SHP77 treated with DMSO at 0.1 percent for 48 hours (cell line): ENCODE measurements around the gene PPP1R14C.

Experiments used
- DNase-seq: peaks from one replicate; lab custom pipeline; 2025; lab: John Stamatoyannopoulos, UW

The PPP1R14C gene

DNA sequence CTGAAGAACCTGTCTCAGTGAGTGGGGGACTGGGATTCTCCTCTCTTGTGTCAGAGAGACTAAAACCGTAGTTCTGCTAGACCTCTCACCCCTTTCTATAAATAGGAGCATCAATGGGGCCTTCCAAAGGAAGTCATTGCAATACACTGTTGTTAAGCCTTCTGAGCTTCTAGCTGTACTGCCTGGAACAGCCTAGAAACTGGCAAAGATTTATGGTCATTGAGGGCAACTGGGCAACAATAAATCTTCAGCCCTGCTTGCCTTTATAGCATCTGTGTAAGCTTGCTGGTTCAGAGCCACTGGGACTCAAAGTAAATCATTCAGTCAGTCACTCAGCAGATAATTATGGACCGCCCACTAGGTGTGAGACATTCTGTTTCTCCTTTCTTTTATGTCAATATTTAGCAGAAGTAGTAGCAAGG lies 53.2 kb downstream of the PPP1R14C start:
- peak; percentile 62 for DNase-seq

DNA sequence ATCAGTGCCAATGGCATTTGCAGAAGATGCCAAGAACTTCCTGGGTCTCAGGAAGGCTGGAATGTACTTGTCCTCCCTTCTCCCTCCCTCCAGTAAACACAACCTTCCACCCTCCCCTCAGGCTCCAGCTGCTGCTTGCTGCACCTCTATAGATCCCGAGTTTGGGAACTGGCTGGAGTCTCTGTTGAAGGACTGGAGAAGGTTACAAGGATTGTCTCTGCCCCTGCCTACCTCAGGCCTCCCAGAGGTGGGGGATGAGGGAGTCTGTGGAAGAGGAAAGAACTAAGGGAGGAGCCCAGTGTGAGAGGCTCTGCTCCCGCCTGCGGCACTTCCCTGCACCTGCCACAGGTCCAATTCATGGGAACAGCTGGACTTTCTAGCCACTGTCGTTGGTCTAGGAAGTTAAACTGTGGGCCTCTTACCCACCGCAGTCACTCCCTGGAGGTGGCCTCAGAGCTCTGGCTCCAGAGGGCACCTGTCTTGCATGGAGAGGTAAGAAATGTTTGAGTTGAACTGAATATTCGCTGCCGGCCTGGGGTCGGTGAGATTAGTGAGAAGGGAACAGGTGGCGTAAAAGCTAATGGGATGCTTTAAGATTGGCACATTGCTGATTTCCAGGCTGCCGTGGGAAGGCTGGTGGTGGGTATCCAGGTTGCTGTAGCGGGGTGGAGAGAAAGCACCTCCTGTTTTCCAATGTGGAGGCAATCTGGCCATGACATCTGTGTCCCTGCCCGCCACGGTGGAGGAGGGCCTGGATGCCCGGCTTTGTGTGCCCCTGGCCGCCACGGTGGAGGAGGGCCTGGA lies 54.3 kb downstream of the PPP1R14C start:
- DNase-seq = peak; percentile 49

DNA sequence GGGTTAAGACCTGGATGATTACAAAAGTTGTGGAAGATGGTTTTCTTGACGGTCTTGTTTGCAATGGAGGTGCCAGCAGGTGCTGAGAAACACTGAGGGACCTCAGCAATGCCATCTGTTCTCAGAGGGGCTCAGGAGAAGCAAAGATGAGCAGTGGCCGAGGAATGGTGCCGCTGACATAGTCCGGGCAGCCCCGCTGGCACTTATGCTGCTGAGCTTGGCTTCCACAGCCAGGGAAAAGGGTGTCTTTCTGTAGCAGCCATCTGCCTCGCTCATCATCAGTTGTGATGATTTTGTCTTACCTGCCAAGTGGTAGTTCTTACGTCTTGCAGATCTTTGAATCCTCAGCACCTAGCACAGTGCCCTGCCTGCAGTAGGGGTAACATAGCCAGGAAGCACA lies 55.7 kb downstream of the PPP1R14C start:
- no peak for DNase-seq

DNA sequence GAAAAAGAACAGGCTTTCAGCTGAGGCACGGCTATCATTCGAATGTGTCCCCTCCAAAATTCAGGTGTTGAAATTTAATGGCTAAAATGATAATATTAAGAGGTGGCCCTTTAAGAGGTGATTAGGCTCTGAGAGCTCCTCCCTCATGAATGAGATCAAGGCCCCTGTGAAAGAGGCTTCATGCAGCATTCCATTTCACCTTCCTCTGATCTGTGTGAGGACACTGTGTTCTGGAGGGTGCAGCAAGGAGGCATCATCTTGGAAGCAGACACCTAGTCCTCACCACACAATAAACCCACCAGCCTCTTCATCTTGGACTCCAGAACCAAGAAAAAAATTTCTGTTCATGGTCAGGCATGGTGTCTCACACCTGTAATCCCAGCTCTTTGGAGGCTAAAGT lies 56.4 kb downstream of the PPP1R14C start:
- no peak for DNase-seq

DNA sequence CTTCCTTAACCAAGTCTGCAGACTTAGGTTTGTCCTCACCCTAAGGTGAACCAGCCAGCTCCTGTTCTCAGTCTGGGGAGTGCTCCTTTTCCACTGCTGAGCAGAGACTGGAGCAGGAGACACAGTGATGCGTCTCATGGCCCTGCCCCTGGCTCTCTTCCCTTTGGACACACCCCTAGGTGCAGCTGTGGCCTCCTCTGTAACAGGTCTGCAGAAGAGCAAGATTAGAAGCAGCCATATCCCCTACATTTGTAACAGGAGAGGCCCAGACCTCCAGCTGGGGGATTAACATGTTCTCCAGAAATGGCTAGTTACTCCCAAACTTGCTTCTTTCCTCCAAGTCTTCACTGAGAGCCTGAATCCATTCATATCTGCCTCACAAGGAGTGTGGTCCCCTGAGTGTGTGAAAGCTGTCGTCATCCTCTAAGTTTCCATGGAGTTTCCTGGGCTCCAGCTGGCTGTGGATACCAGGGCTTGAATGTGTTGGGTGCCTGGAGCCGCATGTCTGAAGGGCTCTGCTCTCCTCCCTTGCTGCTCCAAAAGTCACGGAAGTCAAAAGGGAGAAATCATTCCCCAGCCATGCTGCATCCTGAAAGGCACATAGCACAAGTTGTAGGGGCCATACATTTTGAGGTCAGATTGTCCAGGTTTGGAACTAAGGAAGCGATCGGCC lies 57.7 kb downstream of the PPP1R14C start:
- no peak for DNase-seq

DNA sequence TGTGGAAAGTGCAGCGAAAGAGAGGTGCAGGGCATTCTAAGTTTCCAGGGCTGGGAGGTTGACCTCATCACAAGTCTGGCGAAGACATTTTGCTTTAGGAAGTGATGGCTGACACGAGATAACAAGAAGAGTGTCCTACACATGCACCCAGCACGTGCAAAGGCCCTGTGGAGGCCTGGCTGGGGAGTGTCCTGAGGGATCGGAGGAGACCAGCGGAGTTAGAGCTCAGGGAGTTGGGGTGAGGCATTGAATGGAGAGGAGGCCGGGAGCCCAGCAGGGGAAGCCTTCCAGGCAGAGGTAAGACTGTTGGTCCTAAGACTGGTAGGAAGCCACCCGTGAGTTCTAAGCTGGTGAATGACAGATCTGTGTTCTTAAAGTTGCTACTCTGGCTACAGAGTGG lies 58.4 kb downstream of the PPP1R14C start:
- DNase-seq = no peak

DNA sequence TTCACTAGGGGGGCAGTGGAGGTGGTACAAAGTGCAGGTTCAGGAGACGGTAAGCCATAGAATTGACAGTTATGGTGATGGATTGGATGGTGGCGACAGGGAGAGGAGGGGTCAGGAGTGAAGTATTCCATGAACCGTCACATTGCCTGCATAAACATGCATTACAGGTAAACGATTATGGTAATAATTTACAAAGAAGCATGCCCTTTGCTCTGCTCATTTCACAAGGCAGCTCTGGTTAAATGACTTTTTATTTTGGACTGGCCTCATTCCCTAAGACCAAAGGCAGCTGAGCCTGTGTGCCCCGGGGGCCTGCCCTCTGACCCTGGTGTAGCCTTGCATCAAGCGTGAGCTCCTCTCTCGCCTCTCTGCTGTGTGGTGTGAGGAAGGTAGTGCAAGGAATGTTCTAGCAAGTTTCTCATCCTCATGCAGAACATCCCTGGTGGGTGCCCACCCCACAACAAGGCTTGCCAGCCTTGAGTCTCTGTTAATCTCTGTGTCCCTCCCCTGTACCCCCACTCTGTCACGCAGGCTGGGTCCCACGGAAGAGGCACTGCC lies 59.0 kb downstream of the PPP1R14C start:
- no peak for DNase-seq

DNA sequence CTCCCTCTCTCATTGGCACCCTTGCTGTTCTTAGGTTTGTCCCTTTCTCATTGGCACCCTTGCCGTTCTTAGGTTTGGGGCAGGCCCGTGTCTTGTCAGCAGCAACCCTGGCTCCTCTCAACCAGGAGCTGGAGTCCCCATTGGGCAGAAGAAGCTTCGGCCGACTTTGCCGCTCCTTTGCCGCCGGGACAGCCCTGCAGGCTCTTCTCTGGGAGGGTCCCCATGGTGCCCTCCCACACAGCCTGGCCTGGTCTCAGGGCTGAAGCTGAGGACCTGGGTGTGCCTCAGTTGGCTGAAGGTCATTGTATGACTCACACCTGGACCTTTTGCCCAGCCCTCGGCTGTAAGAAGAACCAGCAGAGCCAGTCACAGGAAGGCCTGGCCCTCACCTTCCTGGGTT lies 59.6 kb downstream of the PPP1R14C start:
- no peak for DNase-seq

DNA sequence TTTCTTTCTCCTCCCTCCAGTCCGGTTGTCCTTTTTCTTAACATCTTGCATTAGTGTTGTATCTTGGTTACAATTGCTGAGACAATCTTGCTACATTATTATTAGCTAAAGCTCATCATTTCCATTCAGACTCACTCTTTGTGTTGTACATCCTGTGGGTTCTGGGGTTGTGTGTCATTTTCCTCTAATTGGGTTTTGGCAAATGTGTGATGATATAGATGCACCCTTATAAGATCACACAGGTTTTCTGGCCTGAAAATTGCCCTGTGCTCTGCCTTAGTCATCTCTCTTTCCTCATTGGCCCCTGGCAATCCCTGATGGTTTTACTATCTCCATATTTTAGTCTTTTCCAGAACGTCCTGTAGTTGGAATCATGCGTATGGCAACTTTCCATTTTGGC lies 60.1 kb downstream of the PPP1R14C start:
- no peak for DNase-seq

DNA sequence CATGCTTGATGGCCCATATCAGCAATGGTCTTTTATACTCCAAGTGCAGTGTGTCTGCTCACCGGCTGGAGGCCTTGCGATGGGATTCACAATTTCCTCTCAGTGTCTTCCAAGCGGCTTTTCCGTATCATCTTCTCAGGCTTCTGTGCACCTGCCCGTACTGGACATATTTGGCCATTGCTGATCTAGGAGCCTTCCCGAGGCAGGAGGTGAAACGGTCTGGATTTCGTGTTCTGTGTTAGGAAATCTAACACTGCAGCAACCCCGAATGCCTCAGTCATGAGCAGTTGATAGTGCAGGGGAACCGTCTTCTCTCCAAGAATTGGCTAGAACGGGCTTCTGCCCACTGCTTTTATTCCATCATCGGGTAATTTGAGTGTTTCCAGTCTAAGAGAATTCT lies 60.5 kb downstream of the PPP1R14C start:
- DNase-seq = no peak

DNA sequence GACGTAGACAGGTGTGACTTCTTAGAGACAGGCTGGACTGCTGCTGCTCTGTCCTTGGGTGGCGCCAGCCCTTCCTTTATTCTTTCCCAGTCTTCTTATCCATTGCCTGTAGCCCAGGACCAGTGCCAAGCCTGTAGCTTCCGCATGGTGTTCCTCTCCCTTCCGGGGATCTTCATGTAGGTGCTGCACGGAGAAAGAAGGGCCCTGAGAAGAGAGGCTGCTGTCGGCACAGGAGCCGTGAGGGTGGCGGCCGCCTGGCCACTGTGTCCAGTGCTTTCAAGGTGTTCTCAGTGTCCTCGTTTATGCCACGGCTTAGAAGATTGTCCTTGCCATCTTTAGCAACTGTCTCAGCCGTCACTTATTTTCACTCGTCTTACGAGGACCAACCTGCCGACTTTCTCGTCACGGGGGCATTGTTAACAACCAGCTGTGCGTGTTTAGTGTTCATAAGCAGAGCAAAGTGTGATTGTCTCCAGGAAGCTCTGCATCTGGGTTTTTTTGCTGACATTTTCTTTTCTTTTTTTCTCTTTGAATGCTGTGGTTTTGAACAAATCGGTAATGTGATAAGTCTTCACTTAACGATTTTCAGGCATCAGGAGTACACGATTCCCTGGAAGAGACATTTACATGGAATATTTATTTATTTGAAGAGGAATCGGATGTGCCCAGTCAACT lies 61.2 kb downstream of the PPP1R14C start:
- DNase-seq = no peak

DNA sequence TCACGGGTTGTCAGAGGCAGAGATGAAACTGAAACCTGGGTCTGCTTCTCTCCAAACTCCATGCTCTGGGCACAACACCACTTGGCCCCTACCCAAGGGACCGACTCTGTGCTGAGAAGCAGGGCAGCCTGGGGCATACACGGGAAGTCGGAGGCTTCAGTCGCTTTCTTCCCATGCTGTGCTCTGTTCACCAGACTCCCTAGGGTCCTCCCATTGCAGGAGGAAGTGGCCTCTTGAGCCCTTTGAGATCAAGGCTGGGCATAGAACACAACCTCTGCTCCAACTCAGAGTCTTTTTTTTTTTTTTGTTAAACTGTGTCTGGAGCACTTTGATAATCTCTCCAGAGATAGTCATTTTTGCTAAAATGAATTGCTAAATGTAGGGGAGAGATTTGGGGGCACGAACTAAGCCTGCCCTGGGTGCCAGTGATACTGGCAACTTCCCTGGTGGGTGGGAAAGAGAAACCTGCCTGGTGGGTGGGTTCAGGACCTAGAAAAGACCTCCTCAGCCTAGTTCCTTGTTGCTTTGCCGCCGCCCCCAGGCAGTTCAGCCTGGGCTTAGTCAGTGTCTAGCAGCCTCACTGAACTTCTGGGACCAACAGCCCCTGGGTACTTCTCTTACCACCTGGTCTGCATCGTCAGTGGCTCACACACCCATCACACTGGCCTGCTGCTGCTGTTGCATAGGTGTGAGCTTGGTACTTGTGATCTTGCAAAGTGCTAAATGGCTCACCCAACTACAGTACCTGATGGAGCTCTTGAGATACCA lies 62.0 kb downstream of the PPP1R14C start:
- no peak for DNase-seq

DNA sequence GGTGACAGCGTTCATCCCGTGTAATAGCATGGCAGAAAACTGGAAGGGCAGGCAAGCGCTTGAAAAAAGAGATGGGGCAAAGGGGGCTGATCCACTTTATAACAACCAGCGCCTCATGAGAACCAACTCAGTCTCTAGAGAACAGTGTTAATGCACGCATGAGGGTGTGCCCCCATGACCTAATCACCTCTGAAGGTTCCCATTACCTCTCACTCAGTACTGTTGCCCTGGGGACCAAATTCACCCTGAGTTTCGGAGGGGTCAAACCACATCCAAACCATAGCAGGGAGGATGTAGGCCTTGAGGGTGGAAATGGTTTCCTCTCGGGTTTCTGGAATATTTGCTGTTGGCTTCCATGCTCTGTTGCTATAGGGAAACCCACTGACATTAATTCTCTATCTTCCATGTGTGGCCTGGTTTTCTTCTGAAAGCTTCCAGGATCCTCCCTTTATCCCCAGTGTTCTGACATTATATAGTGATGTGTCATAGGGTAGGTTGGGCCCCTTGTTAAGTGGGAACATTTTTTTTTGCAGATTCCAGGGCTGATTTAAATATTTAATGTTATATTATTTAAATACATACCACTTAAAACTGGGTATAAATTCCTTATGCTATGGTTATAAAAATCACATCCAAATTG lies 65.2 kb downstream of the PPP1R14C start:
- no peak for DNase-seq

DNA sequence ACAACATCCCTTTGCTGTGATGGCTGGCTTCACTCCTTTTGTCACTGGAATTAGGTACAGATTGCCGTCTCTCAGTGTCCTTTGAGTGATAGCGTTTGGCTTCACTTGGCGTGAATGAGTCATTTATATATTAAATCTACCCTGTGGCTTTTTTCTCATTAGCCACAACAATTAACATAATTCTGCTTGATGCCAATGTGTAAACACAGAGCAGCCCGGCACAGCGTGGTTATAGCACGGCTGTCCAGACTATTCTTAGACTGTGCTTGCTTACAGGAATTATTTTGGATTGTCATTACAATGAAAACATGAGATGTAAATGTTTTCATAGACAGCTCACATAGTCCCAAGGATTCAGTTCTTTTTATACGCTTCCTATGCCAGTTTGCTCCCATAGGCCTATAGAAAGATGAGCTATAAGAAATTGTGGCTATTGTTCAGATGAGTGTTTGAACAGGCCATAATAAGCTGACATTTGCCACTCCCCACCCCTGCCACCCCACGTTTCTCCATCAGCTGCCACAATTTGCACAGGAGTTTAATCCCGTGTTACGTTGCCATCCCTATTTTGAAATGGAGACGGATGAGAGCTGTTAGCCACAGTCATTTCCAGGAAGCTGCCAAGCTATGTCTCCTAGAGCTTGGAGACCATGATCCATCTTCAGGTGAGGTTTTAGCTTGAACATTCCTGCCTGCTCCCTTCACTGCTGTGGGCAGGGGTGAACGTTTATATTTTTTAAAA lies 65.9 kb downstream of the PPP1R14C start:
- peak; percentile 94 for DNase-seq

DNA sequence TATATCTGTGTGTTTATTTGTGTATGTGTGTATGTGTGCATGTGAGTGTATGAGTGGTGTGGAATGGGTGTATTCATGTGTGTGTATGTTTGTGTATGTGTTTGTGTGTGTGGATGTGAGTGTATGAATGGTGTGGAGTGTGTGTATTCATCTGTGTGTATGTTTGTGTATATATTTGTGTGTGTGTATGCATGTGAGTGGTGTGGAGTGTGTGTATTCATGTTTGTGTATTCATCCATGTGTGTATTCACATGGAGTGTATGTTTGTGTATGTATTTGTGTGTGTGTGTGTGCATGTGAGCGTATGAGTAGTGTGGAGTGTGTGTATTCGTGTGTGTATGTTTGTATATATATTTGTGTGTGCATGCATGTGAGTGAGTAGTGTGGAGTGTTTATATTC lies 66.6 kb downstream of the PPP1R14C start:
- no peak for DNase-seq

DNA sequence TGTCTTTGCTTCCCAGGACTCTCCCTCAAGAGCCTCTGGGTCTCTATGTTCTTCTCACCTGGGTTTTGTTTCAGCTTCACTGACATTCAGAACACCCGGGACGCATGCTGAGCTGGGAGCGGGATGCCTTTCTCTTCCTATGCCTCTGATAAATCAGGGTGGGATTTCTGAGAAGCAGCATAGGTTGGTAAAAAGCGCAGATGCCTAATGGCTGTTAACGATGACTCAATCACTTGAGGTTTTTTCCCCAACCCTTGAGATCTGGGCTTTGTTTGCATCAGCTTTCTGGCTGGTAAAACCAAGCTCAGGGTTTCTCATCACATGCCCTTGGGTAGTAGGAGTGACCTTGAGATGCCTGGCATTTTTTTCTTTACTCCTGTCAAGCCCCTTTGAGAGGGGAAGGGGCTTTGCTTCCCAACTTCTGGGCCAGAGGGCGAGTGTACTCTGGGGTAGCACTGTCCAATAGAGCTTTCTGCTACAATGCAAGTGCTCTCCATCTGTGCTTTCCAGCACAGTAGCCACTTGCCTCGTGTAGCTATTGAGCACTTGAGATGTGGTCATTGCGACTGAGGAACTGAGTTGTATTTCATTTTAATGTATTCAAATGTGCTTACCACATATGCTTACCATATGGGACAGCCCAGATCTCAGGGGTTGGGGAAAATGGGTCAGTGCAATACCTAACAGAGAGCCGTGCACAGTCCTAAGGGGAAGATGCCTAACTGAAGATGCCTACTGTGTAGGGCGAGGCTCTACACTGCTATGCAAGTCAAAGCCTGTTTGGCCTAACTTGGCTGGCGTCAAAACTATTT lies 69.1 kb downstream of the PPP1R14C start:
- DNase-seq = no peak

DNA sequence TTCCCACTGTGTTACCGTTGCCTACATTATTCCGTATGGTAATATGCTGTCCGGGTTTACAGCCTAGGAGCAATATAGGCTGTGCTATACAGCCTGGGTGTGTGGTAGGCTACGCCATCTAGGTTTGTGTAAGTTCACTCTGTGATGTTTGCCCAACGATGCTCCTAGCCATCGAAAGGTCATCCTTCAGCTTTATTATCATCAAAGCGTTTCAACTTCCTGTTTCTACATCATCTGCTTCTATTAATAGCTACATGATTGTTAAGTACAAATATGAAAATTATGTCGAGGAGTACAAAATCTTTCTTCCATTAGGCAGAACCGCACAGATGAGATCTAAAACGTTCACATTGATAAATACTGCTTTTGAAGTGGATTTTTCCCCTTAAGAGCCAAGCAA lies 69.9 kb downstream of the PPP1R14C start:
- peak; percentile 67 for DNase-seq

DNA sequence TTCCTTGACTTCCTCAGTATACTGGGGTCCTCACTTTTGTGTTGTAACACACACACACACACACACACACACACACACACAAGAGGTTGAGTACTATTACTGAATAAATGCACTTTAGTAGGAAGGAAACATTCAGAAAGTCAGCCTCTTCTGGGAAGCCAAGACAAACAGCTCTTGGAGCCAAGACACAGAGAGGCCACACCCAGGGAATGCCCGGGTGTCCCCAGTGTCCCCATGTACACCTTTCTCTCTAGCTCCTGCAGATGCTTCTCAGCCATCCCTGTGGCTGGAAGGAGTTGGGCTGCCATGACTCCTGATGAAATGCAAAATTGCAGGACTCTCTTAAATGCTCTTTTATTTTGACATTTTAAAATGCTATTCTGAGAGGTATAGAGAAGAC lies 70.5 kb downstream of the PPP1R14C start:
- DNase-seq = no peak

DNA sequence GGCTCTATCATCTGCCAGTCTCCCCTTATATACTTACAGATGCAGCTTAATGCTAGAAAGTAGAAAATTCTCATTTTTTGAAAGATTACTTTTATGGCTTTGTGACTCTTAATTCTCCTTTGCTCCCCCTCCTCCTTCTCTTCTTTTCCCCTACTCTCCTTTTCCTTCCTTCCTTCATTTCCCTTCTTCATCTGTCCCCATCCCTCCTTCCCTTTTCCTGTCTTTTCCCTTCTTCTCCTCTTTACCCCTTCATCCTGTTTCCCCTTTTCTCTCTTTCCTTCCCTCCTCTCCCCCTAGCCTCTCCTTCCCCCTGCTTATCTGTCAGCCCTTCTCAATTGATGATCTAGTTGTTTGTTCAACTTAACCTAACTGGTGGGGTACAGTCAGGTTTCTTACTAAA lies 71.5 kb downstream of the PPP1R14C start:
- no peak for DNase-seq
